ENCODE data around the gene SLC35E3.

DNA sequence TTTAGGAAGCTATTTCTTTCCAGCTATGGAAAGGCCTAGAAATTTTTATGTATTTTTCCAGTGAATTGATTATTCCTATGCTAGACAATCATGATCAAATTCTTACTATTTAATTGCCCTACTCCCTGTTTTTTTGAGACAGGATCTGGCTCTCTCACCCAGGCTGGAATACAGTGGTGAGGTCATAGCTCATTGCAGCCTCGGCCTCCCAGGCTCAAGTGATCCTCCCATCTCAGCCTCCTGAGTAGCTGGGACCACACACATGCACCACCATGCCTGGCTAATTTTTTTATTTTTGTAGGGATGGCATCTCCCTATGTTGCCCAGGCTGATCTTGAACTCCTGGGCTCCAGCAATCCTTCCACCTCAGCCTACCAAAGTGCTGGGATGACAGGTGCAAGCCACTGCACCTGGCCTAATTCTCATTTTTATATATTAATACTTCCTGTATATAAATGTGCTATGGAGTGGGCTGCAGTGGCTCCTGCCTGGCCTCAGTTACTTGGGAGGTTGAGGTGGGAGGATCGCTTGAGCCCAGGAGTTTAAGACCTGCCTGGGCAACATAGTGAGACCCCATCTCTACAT is 46.0 kb downstream of the SLC35E3 start:
- TF ChIP-seq CTCF (IDR thresholded peaks at IDR 0.05; ENCODE audit: low read length) (no peak), EZH2 (optimal IDR thresholded peaks at IDR 0.05; ENCODE audit: low read depth, low read length) (no peak), EZH2phosphoT487 (IDR thresholded peaks at IDR 0.05; ENCODE audit: low read length) (no peak)

Data from MM.1S (cell line).